Stimulated activated CD4-positive, alpha-beta T cell treated with anti-CD3 and anti-CD28 coated beads, Interleukin-15, amount 100 ng/mL, for 48 hours (primary cell): ENCODE results near the gene TOPORS.

Source experiments
- DNase-seq, 2 donors: peaks; one replicate each; pipeline ENCODE4 v3.0.0-alpha.2; 2020; ENCODE audit warnings: low read depth in 2 of 2

The TOPORS gene

DNA sequence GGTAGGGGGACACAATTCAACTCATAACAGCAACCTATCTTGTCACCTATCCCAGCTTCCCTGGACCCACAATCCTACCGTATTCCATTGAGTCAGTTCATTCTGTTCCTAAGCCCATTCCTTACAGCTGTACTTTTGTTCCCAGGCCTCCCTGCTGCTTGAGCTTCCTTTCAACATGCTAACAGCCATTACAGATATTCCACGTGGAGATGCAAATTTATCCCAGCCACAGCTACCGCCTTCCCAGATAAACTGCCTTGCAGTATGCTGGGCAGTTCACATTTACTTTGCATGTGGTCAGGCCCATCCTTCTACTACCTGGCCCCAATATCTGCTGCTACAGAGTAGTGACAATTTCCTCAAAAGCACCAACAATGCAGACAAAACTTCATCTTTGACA lies 49.4 kb downstream of the TOPORS start:
- no peak for DNase-seq

DNA sequence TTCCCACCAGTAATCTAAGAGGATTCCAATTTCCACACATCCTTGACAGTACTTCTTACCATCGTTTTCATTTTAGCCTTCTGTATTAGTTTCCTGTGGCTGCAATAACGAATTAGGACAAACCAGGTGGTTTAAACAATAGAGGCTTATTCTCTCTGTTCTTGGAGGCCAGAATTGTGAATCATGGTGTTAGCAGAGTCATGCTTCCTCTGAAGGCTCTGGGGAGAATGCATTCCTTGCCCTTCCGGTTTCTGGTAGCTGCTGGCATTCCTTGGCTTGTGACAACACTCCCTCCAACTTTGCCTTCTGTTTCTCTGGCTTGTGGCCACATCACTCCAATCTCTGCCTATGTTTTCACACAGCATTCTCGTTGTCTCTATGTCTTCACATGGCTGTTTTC lies 49.9 kb downstream of the TOPORS start:
- DNase-seq, result no peak

DNA sequence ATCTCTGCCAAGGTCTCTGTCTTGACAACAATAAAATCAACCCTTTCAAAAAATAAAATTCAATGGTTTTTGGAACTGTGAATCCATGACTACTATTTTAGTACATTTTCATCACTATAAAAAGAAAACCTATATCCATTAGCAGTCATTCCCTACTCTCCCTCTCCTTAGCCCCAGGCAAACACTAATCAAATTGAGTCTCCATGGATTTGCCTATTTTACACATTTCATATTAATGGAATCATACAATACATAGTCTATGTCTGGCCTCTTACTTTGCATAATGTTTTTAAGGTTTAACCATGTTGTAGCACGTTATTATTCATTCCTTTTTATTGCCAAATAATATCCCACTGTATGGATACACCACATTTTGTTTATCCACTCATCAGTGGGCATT lies 50.5 kb downstream of the TOPORS start:
- no peak for DNase-seq

DNA sequence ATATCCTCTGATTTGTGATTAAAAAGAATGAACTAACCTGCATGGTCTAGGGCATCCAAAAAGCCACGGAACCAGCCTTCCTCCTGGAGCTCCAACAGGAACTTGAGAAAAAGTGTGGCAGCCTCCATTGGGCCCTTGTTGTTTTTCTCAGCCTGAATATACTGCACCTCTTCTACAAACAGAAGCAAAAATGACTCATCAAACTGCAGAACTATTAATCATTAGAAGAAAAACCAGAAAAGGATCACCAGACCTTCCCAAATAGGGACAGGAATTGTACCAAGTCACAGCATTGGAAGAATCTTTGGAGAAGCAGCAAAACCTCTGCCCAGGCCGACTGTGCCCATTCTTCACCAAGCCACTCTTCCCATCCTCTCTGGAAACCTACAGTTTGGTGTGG lies 51.6 kb downstream of the TOPORS start:
- no peak for DNase-seq

DNA sequence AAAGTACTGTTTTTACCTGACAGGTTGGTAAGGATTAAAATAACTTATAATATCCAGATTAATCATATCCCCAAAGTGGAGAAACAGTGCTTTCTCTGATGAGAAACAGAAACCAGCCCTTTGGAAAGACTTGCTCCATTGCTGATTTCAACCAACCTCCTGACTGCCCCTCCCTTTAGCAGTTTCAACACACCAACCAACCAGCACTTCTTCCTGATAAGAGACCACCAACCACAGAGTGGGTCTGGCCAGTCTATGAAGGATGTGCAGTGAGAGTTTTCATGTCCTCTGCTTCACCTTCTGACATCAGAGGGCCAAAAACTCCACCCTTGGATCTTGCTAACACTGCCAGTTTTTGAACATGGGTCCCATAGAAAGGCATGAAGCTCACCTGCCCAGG lies 54.5 kb downstream of the TOPORS start:
- DNase-seq, result no peak

DNA sequence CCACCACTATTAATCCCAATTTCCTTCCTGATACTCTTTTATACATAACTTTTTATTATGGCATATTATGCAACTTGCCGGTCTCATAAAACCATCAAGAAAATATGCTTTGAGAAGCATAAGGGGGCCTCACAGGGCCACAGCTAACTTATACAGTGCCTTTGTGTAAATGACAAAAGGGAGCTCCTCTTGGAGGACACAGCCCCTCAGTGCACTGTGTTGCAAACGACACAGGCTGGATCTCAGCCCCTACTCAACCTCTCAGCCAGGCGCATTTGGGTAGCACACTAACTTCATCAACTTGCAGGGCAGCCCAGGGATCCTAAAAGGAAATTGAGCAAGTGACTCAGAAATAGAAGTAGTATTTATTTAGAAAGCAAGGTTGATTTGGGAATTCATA lies 61.8 kb downstream of the TOPORS start:
- DNase-seq, result no peak
